Measurements from ENCODE around the gene ETV7.
"Not testable (repeated sequence)": the region's sequence is repeated elsewhere in the genome, so short reads cannot be mapped to it uniquely, and the experiment has no call there.

Gene ETV7

GRCh38 chr6:36418558-36418957 lies 31.1 kb upstream of the ETV7 start:
- Histone ChIP-seq H3K4me3 (ENCODE audit: low read depth in 1 of 2, low read length in 1 of 2) (no peak overlapping the region), H3K4me1 (ENCODE audit: control insufficient read depth in 1 of 2, insufficient read depth in 1 of 2, low read depth in 1 of 2, low read length in 1 of 2) (peaks cover 16 to 21% of the 10 kb centered on the region in 2 experiments), H3K27me3 (no peaks in the 10 kb centered on the region), H3K9me3 (no peaks in the 10 kb centered on the region), H3K36me3 (no peaks in the 10 kb centered on the region), H3K27ac (no peak overlapping the region)
- no peak for TF ChIP-seq CTCF (IDR thresholded peaks at IDR 0.05)

- H3K27ac ChIP-seq = no peak overlapping the region
- no peak overlapping the region for H3K4me3 ChIP-seq (ENCODE audit: low read depth in 1 of 2, low read length in 1 of 2)
- H3K4me1 ChIP-seq (ENCODE audit: control insufficient read depth in 1 of 2, insufficient read depth in 1 of 2, low read depth in 1 of 2, low read length in 1 of 2) = peaks cover 3 to 4% of the 10 kb centered on the region in 2 experiments
- no peaks in the 10 kb centered on the region for H3K36me3 ChIP-seq
- H3K9me3 ChIP-seq = no peaks in the 10 kb centered on the region
- H3K27me3 ChIP-seq = no peaks in the 10 kb centered on the region
- TF ChIP-seq CTCF (IDR thresholded peaks at IDR 0.05) = no peak
Measured at GRCh38 chr6:36414481-36414880, 27.0 kb upstream of the ETV7 start.

- TF ChIP-seq CTCF (IDR thresholded peaks at IDR 0.05) = no peak
- Histone ChIP-seq H3K27ac (no peak overlapping the region), H3K4me1 (ENCODE audit: control insufficient read depth in 1 of 2, insufficient read depth in 1 of 2, low read depth in 1 of 2, low read length in 1 of 2) (no peaks in the 10 kb centered on the region), H3K9me3 (no peaks in the 10 kb centered on the region), H3K4me3 (ENCODE audit: low read depth in 1 of 2, low read length in 1 of 2) (no peak overlapping the region), H3K36me3 (no peaks in the 10 kb centered on the region), H3K27me3 (no peaks in the 10 kb centered on the region)
Measured at GRCh38 chr6:36413489-36414480, 26.3 kb upstream of the ETV7 start.

GRCh38 chr6:36409718-36410117 lies 22.2 kb upstream of the ETV7 start:
- not testable (repeated sequence) for H3K9me3 ChIP-seq; H3K36me3 ChIP-seq; H3K4me3 ChIP-seq (ENCODE audit: low read depth in 1 of 2, low read length in 1 of 2); H3K27ac ChIP-seq; H3K27me3 ChIP-seq; H3K4me1 ChIP-seq (ENCODE audit: control insufficient read depth in 1 of 2, insufficient read depth in 1 of 2, low read depth in 1 of 2, low read length in 1 of 2)

GRCh38 chr6:36404164-36404563 lies 16.7 kb upstream of the ETV7 start:
- H3K4me1 ChIP-seq (ENCODE audit: control insufficient read depth in 1 of 2, insufficient read depth in 1 of 2, low read depth in 1 of 2, low read length in 1 of 2) = no peaks in the 10 kb centered on the region
- no peaks in the 10 kb centered on the region for H3K27me3 ChIP-seq
- H3K27ac ChIP-seq = no peak overlapping the region
- no peak overlapping the region for H3K4me3 ChIP-seq (ENCODE audit: low read depth in 1 of 2, low read length in 1 of 2)
- TF ChIP-seq CTCF (IDR thresholded peaks at IDR 0.05) = no peak
- no peaks in the 10 kb centered on the region for H3K9me3 ChIP-seq
- no peaks in the 10 kb centered on the region for H3K36me3 ChIP-seq

GRCh38 chr6:36402481-36402880 lies 15.0 kb upstream of the ETV7 start:
- no peaks in the 10 kb centered on the region for H3K27me3 ChIP-seq
- no peaks in the 10 kb centered on the region for H3K4me1 ChIP-seq (ENCODE audit: control insufficient read depth in 1 of 2, insufficient read depth in 1 of 2, low read depth in 1 of 2, low read length in 1 of 2)
- no peak for TF ChIP-seq CTCF (IDR thresholded peaks at IDR 0.05)
- H3K27ac ChIP-seq = no peak overlapping the region
- no peak overlapping the region for H3K4me3 ChIP-seq (ENCODE audit: low read depth in 1 of 2, low read length in 1 of 2)
- no peaks in the 10 kb centered on the region for H3K9me3 ChIP-seq
- no peaks in the 10 kb centered on the region for H3K36me3 ChIP-seq

Data from neutrophil (primary cell).